ENCODE results near the gene MAP3K1. TPM values are rescaled to one million over a fixed set of nuclear protein-coding genes. Genes with fewer than 3 reads are reported as not detected.

Gene MAP3K1
- total and polyA plus RNA-seq, 8 donors, result 20.6 to 70.8 (median 60.9) TPM

- ATAC-seq (no peak), DNase-seq (no peak)
- no peaks in the 10 kb centered on the region for H3K27me3 ChIP-seq
- H3K4me1 ChIP-seq, result peaks cover 15 to 69% of the 10 kb centered on the region in 2 donors
- no peak overlapping the region for H3K4me3 ChIP-seq
- H3K9me3 ChIP-seq, result no peaks in the 10 kb centered on the region
- TF ChIP-seq, protein P1, sequence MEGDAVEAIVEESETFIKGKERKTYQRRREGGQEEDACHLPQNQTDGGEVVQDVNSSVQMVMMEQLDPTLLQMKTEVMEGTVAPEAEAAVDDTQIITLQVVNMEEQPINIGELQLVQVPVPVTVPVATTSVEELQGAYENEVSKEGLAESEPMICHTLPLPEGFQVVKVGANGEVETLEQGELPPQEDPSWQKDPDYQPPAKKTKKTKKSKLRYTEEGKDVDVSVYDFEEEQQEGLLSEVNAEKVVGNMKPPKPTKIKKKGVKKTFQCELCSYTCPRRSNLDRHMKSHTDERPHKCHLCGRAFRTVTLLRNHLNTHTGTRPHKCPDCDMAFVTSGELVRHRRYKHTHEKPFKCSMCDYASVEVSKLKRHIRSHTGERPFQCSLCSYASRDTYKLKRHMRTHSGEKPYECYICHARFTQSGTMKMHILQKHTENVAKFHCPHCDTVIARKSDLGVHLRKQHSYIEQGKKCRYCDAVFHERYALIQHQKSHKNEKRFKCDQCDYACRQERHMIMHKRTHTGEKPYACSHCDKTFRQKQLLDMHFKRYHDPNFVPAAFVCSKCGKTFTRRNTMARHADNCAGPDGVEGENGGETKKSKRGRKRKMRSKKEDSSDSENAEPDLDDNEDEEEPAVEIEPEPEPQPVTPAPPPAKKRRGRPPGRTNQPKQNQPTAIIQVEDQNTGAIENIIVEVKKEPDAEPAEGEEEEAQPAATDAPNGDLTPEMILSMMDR (IDR thresholded peaks at IDR 0.05), result no peak
- no peaks in the 10 kb centered on the region for H3K36me3 ChIP-seq
- H3K27ac ChIP-seq, result no peak overlapping the region
- intact Hi-C loops (cut with DNase I), result no loop called here
These were observed 25.2 kb downstream of the MAP3K1 start for GRCh38 chr5:56840597-56840996.

DNA sequence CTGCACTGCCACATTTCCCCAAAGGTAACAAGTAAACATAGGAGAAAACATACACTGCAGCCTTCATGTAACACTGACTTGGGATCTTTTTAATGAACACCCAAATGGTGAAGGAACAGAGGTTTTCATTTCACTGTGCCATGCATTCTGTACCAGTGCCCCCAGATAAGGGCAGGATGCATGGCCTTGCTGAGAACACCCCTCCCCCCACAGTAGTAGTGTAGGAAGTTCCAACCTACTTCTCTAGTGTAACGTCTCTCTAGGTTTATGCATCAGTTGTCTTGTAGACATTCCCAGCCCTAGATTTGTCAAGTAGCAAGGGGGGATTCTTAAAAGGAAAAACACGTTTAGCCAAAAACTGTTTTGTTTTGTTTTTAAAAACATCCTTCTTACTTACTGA, 29.9 kb downstream of the MAP3K1 start:
- TF ChIP-seq, protein P1 (IDR thresholded peaks at IDR 0.05), result no peak
- H3K36me3 ChIP-seq, result no peaks in the 10 kb centered on the region
- DNase-seq (no peak), ATAC-seq (peak; percentile 31)
- peaks cover 0 to 75% of the 10 kb centered on the region in 2 donors for H3K4me1 ChIP-seq
- no peak overlapping the region for H3K27ac ChIP-seq
- H3K4me3 ChIP-seq, result no peak overlapping the region
- intact Hi-C loops (cut with DNase I), result no loop called here
- no peaks in the 10 kb centered on the region for H3K9me3 ChIP-seq
- H3K27me3 ChIP-seq, result no peaks in the 10 kb centered on the region

GRCh38 chr5:56845904-56846480, 30.6 kb downstream of the MAP3K1 start:
- Histone ChIP-seq H3K9me3 (no peaks in the 10 kb centered on the region), H3K4me3 (no peak overlapping the region), H3K4me1 (peaks cover 0 to 79% of the 10 kb centered on the region in 2 donors), H3K27ac (no peak overlapping the region), H3K27me3 (no peaks in the 10 kb centered on the region), H3K36me3 (no peaks in the 10 kb centered on the region)
- DNase-seq, result no peak
- ATAC-seq, result no peak
- TF ChIP-seq, protein P1 (IDR thresholded peaks at IDR 0.05), result no peak
- intact Hi-C loops (cut with DNase I), result no loop called here

DNA sequence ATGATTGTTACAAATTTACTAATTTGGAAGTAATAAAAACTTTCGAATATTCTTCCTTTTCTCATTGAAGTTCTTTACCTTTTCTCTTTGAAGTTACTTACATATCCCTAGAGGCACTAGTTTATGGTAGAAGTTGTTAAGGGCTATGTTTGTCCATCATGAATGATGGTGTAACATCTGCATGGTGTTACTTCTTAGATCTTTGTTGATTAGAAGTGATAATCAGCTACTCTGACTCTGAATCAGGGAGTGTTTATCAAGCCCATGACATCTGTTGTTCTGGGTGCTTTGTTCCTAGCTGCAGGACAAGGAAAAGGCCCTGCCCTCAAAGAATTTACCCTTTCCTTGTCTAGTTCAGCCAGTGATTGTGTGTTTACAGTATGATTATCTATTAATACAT, 32.9 kb downstream of the MAP3K1 start:
- Histone ChIP-seq H3K4me1 (peaks cover 9 to 95% of the 10 kb centered on the region in 2 donors), H3K36me3 (no peaks in the 10 kb centered on the region), H3K27me3 (no peaks in the 10 kb centered on the region), H3K4me3 (no peak overlapping the region), H3K27ac (no peak overlapping the region), H3K9me3 (no peaks in the 10 kb centered on the region)
- DNase-seq (no peak), ATAC-seq (no peak)
- intact Hi-C loops (cut with DNase I), result no loop called here
- TF ChIP-seq, protein P1 (IDR thresholded peaks at IDR 0.05), result no peak

- H3K4me3 ChIP-seq, result no peak overlapping the region
- ATAC-seq (no peak), DNase-seq (no peak)
- no peaks in the 10 kb centered on the region for H3K36me3 ChIP-seq
- peaks cover 9 to 98% of the 10 kb centered on the region in 2 donors for H3K4me1 ChIP-seq
- TF ChIP-seq, protein P1 (IDR thresholded peaks at IDR 0.05), result no peak
- intact Hi-C loops (cut with DNase I), result no loop called here
- no peaks in the 10 kb centered on the region for H3K27me3 ChIP-seq
- H3K9me3 ChIP-seq, result no peaks in the 10 kb centered on the region
- no peak overlapping the region for H3K27ac ChIP-seq
These were observed 34.3 kb downstream of the MAP3K1 start for GRCh38 chr5:56849671-56850070.
